NCI-H2107 treated with DMSO at 0.1 percent for 48 hours (cell line): ENCODE data around the gene CYP17A1.
A peak's percentile ranks its signal among the peaks of the same experiment; 100 is the strongest.
"Not testable (repeated sequence)": the region's sequence is repeated elsewhere in the genome, so short reads cannot be mapped to it uniquely, and the experiment has no call there.

ENCODE experiments used
- DNase-seq: peaks from one replicate; lab custom pipeline; 2025; ENCODE audit not compliant: unreplicated experiment; lab: John Stamatoyannopoulos, UW

Gene CYP17A1

GRCh38 chr10:102835007-102835482, 2.2 kb downstream of the CYP17A1 start:
- DNase-seq: peak; percentile 60

- DNase-seq: no peak
Observed at GRCh38 chr10:102834143-102834542, 3.1 kb downstream of the CYP17A1 start.

DNA sequence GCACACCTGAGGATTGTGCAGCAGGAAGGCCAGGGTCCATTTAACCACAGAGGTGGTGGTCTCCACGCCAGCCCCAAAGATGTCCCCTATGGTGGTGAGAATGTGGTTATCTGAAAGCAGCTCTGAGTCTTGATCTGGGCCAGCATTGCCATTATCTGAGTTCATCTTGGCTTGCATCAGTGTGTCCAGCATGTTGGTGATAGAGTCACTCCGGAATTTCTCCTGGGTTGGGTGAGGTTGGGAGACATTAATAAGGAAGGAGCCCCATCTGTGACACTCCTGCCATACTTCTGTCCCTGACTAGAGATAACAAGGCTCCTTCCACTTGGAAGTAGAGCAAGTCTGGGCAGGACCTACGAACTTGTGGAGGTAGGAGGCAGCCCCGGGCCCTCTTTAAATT, 4.2 kb downstream of the CYP17A1 start:
- DNase-seq: no peak

DNA sequence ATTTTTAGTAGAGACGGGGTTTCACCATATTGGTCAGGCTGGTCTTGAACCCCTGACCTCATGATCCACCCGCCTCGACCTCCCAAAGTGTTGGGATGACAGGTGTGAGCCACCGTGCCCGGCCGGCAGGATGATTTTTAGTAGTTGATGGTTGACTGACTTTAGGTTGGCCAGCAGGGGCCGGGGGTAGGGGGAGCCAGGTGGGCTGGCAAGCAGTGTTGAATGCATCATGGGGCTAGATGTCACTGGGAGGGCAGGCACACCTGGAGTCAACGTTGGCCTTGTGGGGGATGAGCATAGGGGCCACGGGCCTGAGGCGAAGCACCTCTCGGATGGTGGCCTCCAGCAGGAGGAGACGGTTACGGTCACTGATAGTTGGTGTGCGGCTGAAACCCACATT, 5.0 kb downstream of the CYP17A1 start:
- no peak for DNase-seq

GRCh38 chr10:102831322-102832071, 5.7 kb downstream of the CYP17A1 start:
- no peak for DNase-seq

- no peak for DNase-seq
Observed at GRCh38 chr10:102827597-102827975, 9.6 kb downstream of the CYP17A1 start.

DNA sequence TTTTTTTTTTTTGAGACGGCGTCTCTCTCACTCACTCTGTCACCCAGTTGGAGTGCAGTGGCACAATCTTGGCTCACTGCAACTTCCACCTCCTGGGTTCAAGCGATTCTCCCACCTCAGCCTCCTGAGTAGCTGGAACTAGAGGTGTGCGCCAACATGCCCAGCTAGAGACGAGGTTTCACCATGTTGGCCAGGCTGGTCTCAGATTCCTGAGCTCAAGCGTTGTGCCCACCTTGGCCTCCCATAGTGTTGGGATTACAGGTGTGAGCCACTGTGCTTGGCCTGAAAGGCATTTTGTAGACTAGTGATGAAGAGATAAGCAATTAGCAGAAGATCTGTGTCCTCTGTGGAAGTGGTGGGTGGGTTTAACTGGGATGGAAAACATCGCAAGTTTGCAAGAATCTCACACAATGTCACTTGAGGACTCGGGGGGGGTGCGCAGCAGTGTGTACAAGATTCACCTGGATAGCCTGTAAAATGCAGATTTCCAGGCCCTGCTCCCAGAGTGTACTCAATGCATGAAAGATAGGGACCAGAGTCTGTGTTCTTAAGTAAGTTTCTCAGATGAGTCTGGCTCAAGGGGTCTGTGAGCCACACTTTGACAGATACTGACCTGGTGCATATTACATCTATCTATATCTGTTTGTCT, 10.9 kb downstream of the CYP17A1 start:
- no peak for DNase-seq

GRCh38 chr10:102824664-102825063, 12.5 kb downstream of the CYP17A1 start:
- DNase-seq: no peak

DNA sequence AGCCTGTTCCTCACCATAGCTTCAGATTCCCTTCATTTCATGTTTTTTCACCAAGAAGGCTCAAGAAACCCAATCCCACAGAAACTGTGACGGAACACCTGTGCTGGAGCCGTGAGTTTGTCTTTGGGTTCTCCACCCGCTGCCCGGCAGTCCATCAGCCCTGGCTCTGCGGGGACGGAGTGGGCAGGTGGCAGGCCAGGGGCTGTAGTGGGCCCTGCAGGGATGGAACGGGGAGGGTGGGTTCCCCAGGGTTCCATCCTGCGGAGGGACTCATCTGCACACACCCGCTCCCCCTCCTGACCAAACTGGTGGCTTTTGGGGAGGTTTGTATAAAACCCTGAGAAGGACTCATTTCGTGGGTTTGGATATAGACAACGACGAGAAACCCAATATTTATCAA, 15.0 kb downstream of the CYP17A1 start:
- no peak for DNase-seq

DNA sequence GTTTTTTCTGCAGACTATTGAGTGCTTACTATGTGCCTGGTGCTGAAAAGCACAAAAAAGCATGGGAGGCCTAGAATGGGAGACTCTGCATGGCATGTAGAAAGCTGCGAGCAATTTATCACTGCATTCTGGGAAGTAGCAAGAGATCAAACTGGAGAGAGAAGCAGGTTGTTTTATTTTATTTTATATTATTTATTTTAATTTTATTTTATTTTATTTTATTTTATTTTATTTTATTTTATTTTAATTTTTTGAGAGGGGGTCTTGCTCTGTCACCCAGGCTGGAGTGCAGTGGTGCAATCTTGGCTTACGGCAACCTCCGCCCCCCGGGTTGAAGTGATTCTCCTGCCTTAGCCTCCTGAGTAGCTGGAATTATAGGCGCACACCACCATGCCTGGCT, 17.2 kb downstream of the CYP17A1 start:
- not testable (repeated sequence) for DNase-seq

- no peak for DNase-seq
Observed at GRCh38 chr10:102819054-102819453, 18.2 kb downstream of the CYP17A1 start.

GRCh38 chr10:102817175-102817574, 20.0 kb downstream of the CYP17A1 start:
- DNase-seq: no peak

DNA sequence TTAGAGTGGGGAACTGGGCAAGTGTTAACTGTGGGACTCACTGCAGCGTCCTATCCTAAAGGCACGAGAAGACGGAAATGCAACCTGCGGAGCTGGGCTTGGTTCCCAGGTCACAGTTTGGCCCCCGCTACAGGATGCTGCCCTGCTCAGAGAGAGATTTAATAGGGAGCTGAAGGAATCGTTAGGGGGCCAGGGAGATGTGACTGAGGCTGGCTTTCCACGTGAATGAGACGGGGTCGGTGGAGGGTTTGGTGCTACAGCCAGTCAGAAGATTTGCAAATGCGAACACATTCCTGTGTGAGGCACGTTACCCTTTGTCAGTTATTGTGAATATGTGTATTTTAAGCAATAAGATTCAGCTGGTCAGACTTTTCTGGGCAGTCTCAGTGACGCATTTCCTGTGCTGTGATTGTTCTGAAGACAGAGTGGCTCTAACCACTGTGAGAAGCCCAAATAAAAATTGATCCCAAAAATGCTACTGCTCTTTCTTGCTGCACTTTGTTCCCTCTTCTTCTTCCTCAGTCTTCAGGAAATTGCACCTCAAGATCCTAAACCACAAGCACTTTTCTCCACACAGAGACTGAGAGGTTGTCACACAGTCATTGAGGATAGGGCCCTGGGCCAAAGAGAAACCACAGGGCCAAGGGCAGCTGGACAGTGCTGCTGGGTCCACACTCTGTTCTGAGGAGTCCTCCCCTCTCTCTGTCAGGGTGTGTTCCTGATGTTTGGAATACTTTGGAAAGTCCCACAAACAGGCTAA, 21.2 kb downstream of the CYP17A1 start:
- no peak for DNase-seq

GRCh38 chr10:102814873-102815661, 22.1 kb downstream of the CYP17A1 start:
- DNase-seq: no peak

DNA sequence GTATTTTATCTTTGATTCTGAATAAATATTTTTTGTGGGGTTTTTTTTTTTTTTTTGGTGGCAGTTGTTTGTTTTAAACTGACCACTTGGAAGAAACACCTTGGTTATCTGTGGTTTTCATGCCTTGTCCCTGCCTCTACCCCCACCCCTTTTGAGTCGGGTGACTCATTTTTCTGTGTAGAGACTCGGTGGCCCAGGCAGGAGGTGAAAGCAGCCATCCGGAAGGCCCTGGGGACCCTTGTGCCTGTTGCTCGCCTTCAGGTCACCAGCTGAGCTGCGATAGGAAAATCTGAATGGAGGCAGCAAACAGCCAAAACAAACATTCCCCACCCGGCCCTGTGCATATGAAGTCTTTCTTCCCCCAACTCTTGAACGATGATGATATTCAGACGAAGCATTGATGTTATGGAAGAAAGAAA, 22.8 kb downstream of the CYP17A1 start:
- no peak for DNase-seq

GRCh38 chr10:102813734-102814452, 23.3 kb downstream of the CYP17A1 start:
- DNase-seq: no peak

- no peak for DNase-seq
Observed at GRCh38 chr10:102813017-102813541, 24.1 kb downstream of the CYP17A1 start.

GRCh38 chr10:102812231-102812876, 24.9 kb downstream of the CYP17A1 start:
- no peak for DNase-seq

DNA sequence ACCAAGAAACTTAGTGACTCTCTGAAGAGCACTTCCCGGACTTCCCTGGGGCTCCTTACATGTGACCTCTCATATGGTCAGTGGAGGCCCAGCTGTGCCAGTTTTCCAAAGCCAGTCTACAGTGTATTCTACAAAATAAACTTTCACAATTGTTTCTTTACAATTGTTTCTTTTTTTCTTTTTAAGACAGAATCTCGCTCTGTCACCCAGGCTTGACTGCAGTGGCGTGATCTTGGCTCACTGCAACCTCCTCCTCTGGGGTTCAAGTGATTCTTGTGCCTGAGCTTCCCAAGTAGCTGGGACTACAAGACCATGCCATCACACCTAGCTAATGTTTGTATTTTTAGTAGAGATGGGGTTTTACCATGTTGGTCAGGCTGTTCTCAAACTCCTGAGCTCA, 25.9 kb downstream of the CYP17A1 start:
- no peak for DNase-seq

GRCh38 chr10:102808380-102808779, 28.8 kb downstream of the CYP17A1 start:
- no peak for DNase-seq
